NCI-H774 (cell line): ENCODE data around the gene SSR4.

Experiments
- DNase-seq: peaks from one replicate; lab custom pipeline; 2025; lab: John Stamatoyannopoulos, UW

The SSR4 gene

GRCh38 chrX:153781428-153782047, 12.9 kb upstream of the SSR4 start:
- DNase-seq, result peak; percentile 2

- peak; percentile 93 for DNase-seq
Observed at GRCh38 chrX:153782313-153782712, 12.2 kb upstream of the SSR4 start.

GRCh38 chrX:153782871-153783270, 11.6 kb upstream of the SSR4 start:
- DNase-seq, result no peak

- no peak for DNase-seq
Observed at GRCh38 chrX:153783378-153784013, 11.0 kb upstream of the SSR4 start.

GRCh38 chrX:153784325-153784967, 10.0 kb upstream of the SSR4 start:
- DNase-seq, result no peak

GRCh38 chrX:153786669-153787068, 7.8 kb upstream of the SSR4 start:
- DNase-seq, result no peak

GRCh38 chrX:153789654-153790053, 4.8 kb upstream of the SSR4 start:
- no peak for DNase-seq

- DNase-seq, result no peak
Observed at GRCh38 chrX:153791104-153791852, 3.2 kb upstream of the SSR4 start.

- no peak for DNase-seq
Observed at GRCh38 chrX:153792368-153792767, 2.1 kb upstream of the SSR4 start.

- no peak for DNase-seq
Observed at GRCh38 chrX:153793291-153793690, 1.2 kb upstream of the SSR4 start.

GRCh38 chrX:153794897-153795816, 689 bp downstream of the SSR4 start:
- no peak for DNase-seq

- DNase-seq, result no peak
Observed at GRCh38 chrX:153797415-153798015, 3.0 kb downstream of the SSR4 start.

- DNase-seq, result no peak
Observed at GRCh38 chrX:153799326-153799725, 4.9 kb downstream of the SSR4 start.

- DNase-seq, result no peak
Observed at GRCh38 chrX:153800177-153800722, 5.8 kb downstream of the SSR4 start.

GRCh38 chrX:153800746-153801145, 6.3 kb downstream of the SSR4 start:
- DNase-seq, result no peak

- no peak for DNase-seq
Observed at GRCh38 chrX:153801669-153802068, 7.2 kb downstream of the SSR4 start.

- no peak for DNase-seq
Observed at GRCh38 chrX:153802513-153803045, 8.1 kb downstream of the SSR4 start.

GRCh38 chrX:153803211-153804099, 9.0 kb downstream of the SSR4 start:
- no peak for DNase-seq

- DNase-seq, result no peak
Observed at GRCh38 chrX:153804100-153804595, 9.7 kb downstream of the SSR4 start.
